CD4-positive, alpha-beta T cell treated with Interleukin-6 at 100 ng/mL for 8 hours (primary cell): ENCODE results near the gene MAMDC4.
"Not testable (repeated sequence)": the region's sequence is repeated elsewhere in the genome, so short reads cannot be mapped to it uniquely, and the experiment has no call there.

Source experiments
- DNase-seq: peaks from one replicate; pipeline ENCODE4 v3.0.0-alpha.2; 2020; ENCODE audit warnings: mixed read lengths, low spot score

Gene MAMDC4

GRCh38 chr9:136825295-136826187 lies 26.6 kb upstream of the MAMDC4 start:
- no peak for DNase-seq

- DNase-seq = no peak
These were observed 26.0 kb upstream of the MAMDC4 start for GRCh38 chr9:136826188-136826541.

GRCh38 chr9:136826703-136827582 lies 25.2 kb upstream of the MAMDC4 start:
- no peak for DNase-seq

GRCh38 chr9:136827794-136828473 lies 24.2 kb upstream of the MAMDC4 start:
- DNase-seq = no peak

- DNase-seq = no peak
These were observed 23.5 kb upstream of the MAMDC4 start for GRCh38 chr9:136828474-136829140.

GRCh38 chr9:136829412-136829811 lies 22.7 kb upstream of the MAMDC4 start:
- DNase-seq = no peak

GRCh38 chr9:136829981-136830885 lies 21.9 kb upstream of the MAMDC4 start:
- DNase-seq = no peak

GRCh38 chr9:136831002-136831719 lies 21.0 kb upstream of the MAMDC4 start:
- DNase-seq = no peak

- DNase-seq = no peak
These were observed 20.4 kb upstream of the MAMDC4 start for GRCh38 chr9:136831720-136832104.

- DNase-seq = no peak
These were observed 19.6 kb upstream of the MAMDC4 start for GRCh38 chr9:136832581-136832980.

GRCh38 chr9:136833381-136834048 lies 18.6 kb upstream of the MAMDC4 start:
- not testable (repeated sequence) for DNase-seq

GRCh38 chr9:136835162-136835931 lies 16.8 kb upstream of the MAMDC4 start:
- DNase-seq = no peak

- DNase-seq = no peak
These were observed 15.9 kb upstream of the MAMDC4 start for GRCh38 chr9:136835932-136836904.

- DNase-seq = no peak
These were observed 14.8 kb upstream of the MAMDC4 start for GRCh38 chr9:136837146-136837855.

GRCh38 chr9:136837856-136838277 lies 14.3 kb upstream of the MAMDC4 start:
- DNase-seq = not testable (repeated sequence)

GRCh38 chr9:136838314-136839228 lies 13.6 kb upstream of the MAMDC4 start:
- DNase-seq = no peak
